Measurements from ENCODE around the gene TFCP2.

TFCP2 gene

DNA sequence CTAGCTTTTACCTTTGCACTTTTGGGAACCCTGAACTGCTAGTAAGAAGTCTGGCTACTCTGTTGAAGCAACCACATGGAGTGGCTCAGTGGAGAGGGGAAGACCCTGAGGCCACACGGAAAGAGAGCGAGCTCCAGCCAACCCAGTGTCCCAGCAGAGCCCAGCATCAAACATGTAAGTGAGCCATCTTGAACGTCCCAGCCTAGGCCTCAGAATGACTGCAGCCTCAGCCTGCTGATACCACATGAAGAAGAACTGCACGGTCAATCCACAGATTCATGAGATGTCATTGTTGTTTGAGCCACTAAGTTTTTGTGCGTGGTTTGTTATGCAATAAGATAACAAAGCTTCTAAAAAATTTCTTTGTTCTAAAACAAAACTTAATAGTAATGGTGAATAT, 40.2 kb downstream of the TFCP2 start:
- Mint-ChIP-seq H3K36me3 (ENCODE audit: low read depth) (peaks cover 8% of the 10 kb centered on the region), H3K27ac (peak overlapping the region; percentile 91), H3K27me3 (ENCODE audit: low read depth, poor library complexity) (no peaks in the 10 kb centered on the region), H3K4me1 (peaks cover 8% of the 10 kb centered on the region), H3K9me3 (no peaks in the 10 kb centered on the region), H3K4me3 (no peak overlapping the region)
- TF ChIP-seq, protein P1, sequence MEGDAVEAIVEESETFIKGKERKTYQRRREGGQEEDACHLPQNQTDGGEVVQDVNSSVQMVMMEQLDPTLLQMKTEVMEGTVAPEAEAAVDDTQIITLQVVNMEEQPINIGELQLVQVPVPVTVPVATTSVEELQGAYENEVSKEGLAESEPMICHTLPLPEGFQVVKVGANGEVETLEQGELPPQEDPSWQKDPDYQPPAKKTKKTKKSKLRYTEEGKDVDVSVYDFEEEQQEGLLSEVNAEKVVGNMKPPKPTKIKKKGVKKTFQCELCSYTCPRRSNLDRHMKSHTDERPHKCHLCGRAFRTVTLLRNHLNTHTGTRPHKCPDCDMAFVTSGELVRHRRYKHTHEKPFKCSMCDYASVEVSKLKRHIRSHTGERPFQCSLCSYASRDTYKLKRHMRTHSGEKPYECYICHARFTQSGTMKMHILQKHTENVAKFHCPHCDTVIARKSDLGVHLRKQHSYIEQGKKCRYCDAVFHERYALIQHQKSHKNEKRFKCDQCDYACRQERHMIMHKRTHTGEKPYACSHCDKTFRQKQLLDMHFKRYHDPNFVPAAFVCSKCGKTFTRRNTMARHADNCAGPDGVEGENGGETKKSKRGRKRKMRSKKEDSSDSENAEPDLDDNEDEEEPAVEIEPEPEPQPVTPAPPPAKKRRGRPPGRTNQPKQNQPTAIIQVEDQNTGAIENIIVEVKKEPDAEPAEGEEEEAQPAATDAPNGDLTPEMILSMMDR (IDR thresholded peaks at IDR 0.05): no peak
- no peak for DNase-seq

DNA sequence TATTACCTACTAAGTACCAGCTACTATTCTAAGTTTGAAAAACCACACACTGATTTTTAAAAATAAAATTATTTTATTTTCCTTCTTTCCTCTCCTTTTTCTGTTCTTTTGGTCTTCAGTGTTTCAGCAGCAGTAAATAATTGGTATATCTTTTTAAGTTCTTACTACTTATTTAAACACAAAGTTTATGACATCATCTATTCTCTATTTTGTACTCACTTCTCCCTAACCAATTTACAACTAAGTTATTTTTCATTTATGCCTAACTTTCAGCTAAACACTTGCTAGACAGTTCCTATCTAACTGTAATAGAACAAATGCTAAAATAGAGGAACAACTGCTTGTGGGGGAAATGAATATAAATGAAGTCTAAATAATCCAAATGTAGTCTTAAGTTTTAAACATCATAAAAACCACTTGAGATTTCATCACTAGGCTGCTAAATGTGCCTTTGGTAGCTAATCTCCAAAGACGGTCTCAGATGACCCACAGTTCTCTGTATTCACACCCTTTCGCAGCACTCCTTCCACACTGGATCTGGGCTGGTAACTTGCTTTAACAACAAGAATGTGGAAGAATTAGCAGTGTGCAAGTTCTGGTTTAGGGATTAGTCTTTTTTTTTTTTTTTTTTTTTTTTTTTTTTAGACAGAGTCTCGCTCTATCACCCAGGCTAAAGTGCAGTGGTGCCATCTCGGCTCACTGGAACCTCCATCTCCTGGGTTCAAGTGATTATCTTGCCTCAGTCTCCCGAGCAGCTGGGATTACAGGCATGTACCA, 41.0 kb downstream of the TFCP2 start:
- no peak for DNase-seq

DNA sequence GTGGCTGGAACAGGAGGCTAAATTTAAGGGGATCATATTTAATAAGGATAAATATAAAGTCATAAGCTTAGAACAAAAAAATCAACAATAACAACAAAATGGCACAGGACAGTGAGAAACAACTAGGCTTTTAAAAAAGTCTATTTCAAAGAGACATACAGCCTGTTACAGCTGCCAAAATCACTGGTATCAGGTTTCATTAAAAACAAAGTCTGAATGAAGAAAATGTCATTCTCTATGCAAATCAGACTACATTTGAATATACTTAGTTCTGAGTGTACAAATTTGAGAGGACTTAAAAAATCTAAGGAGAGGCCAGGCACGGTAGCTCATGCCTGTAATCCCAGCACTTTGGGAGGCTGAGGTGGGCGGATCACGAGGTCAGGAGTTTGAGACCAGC, 44.0 kb downstream of the TFCP2 start:
- Mint-ChIP-seq H3K27ac (peak overlapping the region; percentile 9), H3K9me3 (no peaks in the 10 kb centered on the region), H3K36me3 (ENCODE audit: low read depth) (peaks cover 22% of the 10 kb centered on the region), H3K4me1 (peaks cover 18% of the 10 kb centered on the region), H3K27me3 (ENCODE audit: low read depth, poor library complexity) (no peaks in the 10 kb centered on the region), H3K4me3 (no peak overlapping the region)
- DNase-seq: no peak
- TF ChIP-seq, protein P1 (IDR thresholded peaks at IDR 0.05): no peak

More for the DNA sequence above, 41.0 kb downstream of the TFCP2 start:
- no peaks in the 10 kb centered on the region for H3K27me3 Mint-ChIP-seq (ENCODE audit: low read depth, poor library complexity)
- H3K4me1 Mint-ChIP-seq: peaks cover 13% of the 10 kb centered on the region
- TF ChIP-seq, protein P1 (IDR thresholded peaks at IDR 0.05): no peak
- H3K27ac Mint-ChIP-seq: no peak overlapping the region
- no peaks in the 10 kb centered on the region for H3K9me3 Mint-ChIP-seq
- no peak overlapping the region for H3K4me3 Mint-ChIP-seq
- H3K36me3 Mint-ChIP-seq (ENCODE audit: low read depth): peaks cover 8% of the 10 kb centered on the region

DNA sequence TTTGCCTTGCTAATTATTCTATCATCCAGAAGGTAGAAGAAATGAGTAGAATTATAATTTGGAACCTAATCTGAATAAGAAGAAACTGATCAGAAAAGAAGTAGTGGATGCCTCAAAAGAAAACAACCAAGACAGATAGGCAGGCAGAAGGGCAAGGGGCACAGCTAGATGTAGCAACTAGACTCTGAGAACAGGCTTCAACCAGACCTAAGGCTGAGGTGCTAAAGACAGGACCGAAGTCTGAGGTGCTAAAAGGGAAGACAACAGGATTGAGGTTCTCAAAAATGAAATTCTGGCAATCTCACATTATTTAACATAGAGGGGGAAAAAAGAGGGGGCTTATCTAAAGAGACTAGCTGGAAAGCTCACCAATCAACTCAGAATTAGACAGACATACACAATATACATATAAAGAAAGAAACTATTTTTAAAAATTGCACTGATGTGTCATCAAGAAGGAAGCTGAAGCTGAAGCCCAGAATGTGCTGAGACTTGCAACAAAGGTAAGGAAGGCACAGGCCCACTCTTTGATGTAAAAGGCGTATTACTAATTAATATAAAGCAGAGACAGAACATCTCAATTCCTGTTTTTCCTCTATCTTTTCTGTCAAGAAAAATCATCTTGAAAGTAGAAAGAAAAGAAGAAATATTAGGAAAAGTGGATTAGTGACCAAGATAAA, 45.7 kb downstream of the TFCP2 start:
- Mint-ChIP-seq H3K9me3 (no peaks in the 10 kb centered on the region), H3K27ac (no peak overlapping the region), H3K4me1 (peaks cover 18% of the 10 kb centered on the region), H3K27me3 (ENCODE audit: low read depth, poor library complexity) (no peaks in the 10 kb centered on the region), H3K4me3 (no peak overlapping the region), H3K36me3 (ENCODE audit: low read depth) (peaks cover 20% of the 10 kb centered on the region)
- TF ChIP-seq, protein P1 (IDR thresholded peaks at IDR 0.05): no peak
- DNase-seq: no peak

DNA sequence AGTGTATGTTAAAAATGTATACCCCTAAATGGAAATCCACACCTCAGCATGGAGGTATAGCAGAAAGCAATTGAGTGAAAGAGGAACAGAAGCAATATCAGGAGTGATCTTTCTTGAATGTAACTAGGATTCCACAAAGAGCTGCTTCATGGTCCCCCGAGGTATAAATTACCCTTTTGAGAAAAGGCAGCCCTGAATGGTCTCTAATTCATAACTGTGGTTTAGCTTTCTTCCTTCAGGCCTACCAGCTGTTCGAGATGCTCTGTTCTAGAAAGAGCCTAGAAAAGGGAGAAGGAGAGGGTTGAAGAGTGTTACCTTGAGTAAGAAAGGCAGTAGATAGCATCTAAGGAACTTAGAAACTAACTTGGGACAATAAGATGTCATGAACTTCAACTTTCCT, 46.6 kb downstream of the TFCP2 start:
- H3K36me3 Mint-ChIP-seq (ENCODE audit: low read depth): peaks cover 26% of the 10 kb centered on the region

More for the DNA sequence above, 46.6 kb downstream of the TFCP2 start:
- no peaks in the 10 kb centered on the region for H3K27me3 Mint-ChIP-seq (ENCODE audit: low read depth, poor library complexity)
- TF ChIP-seq, protein P1 (IDR thresholded peaks at IDR 0.05): no peak
- no peak overlapping the region for H3K27ac Mint-ChIP-seq
- H3K4me1 Mint-ChIP-seq: peaks cover 18% of the 10 kb centered on the region
- DNase-seq: no peak
- no peak overlapping the region for H3K4me3 Mint-ChIP-seq
- H3K9me3 Mint-ChIP-seq: no peaks in the 10 kb centered on the region
